Stimulated activated CD4-positive, alpha-beta T cell treated with anti-CD3 and anti-CD28 coated beads, Interleukin-15, amount 100 ng/mL, for 1 hour (primary cell): ENCODE measurements around the gene AFDN.

Experiments
- DNase-seq, 2 donors: peaks; one replicate each; pipeline ENCODE4 v3.0.0-alpha.2; 2020; ENCODE audit warnings: low read depth in 1 of 2, low spot score in 1 of 2

Gene AFDN

DNA sequence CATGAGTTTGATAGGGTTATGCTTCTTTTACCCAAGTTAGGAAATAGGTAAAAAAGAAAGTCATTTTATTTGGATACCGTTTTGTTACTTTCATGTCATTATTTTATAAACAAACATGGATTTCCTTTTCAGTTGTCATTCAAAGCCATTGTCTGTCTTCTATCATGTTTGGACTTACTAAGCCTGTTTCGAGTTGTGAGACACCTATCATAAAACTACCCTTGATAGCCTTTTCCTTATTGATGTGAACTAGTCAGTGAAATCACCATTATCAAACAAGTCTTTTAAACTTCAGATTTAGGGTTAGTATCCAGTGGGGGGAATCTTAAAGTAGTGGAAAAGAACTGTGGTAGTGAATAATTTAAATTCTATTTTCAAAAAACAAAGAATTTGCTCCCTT is 85.8 kb downstream of the AFDN start:
- DNase-seq: no peak

DNA sequence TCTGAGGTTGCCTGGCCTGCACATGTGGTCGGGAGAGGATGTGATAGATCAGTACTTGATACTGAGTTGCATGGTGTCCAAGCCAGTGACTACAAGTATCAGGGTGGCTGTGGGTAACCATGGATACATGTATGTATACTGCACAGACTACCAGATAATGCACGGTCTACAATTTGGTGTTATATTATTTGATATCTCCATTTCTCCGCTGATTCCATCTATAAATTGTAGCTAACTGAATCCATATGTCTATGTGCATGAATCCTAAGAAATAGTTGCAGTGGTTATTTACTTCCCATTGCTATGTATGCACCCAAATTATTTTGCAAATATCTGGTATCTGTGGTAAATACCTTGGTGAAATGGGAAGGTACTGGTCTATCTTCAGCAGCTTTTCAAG is 87.0 kb downstream of the AFDN start:
- DNase-seq: no peak

DNA sequence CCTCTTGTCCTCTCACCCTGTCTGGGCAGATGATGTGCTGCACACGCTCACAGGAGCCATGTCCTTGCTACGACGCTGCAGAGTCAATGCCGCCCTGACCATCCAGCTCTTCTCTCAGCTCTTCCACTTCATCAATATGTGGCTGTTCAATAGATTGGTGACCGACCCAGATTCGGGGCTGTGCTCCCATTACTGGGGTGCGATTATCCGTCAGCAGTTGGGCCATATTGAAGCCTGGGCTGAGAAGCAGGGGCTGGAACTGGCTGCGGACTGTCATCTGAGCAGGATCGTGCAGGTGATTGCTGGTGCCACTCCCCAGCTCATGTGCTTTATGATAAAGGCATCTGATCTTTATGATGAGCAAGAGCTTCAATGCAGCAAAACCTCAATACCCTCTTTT is 88.4 kb downstream of the AFDN start:
- no peak for DNase-seq

DNA sequence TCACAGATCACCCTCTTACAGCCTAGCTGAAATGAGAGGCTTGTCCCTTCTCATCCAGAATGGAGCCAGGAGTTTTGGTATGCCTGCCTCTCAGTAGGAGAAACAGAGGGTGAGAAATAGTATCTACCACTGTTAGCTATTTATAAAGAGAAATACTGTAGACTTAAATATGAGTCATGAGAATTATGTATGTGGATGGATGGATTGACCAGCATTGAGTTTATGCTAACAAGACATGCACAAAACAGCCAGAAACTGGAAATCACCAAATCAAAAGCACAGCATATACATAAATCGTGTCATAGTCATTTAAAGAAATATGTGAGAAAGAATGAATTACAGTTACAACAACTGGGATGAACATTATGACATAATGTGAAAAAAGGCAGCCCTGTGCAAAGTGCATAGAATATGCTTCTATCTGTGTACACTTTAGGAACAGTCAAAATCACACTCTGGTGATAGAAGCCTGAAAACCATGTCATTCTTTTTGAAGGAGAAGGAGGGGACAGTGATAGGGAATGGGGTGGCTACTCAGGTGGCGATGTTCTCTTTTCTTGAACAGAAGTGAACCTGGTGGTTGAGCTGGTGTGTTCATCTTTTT is 90.9 kb downstream of the AFDN start:
- no peak for DNase-seq

DNA sequence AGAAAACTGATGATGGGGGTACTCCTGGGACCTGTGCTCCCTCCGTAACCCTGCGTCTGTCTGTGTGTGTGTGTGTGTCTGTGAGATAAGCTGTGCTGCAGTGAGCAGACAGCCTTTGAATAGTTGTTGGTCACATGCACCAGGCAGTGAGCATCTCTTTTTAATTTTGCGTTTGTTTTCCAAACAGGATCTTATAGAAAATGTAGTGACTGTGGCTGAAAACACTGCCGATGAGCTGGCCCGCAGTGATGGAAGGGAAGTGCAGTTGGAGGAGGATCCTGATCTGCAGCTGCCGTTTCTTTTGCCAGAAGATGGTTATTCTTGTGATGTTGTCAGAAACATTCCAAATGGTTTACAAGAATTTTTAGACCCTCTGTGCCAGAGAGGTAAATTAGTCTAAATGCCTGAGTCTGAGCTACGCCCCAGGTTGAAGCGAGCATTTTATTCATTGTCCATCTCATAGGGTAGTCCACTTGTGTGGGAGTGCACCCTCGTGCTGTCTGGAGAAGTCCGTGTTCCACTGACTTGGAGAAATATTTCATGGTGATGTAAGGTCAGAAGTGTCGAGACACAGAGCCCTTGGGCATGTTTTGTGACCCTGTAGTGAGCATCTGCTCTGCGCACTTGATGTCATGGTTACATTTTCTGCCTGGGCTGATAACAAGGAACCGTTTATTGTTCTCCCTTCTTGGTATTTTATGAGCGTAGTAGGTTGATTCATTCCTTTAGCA is 92.0 kb downstream of the AFDN start:
- DNase-seq: no peak

DNA sequence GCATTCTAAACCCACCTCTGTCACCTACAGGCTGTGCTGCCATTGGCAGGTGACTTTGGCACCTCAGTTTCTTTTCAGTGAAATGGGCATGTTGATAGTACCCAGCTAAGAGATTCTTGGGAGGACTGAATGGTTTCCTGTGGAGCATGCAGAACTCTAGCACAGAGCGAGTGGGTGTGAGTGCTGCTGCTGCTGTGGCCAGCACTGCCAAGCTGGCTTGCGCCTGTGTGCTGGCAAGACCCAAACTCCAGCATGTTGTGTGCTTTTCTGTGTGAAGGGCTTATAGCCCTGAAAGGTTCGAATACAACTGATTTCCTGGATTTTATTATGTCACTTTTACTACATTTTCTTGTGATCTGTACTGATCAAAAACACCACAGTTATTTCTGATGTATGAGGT is 92.6 kb downstream of the AFDN start:
- DNase-seq: no peak

DNA sequence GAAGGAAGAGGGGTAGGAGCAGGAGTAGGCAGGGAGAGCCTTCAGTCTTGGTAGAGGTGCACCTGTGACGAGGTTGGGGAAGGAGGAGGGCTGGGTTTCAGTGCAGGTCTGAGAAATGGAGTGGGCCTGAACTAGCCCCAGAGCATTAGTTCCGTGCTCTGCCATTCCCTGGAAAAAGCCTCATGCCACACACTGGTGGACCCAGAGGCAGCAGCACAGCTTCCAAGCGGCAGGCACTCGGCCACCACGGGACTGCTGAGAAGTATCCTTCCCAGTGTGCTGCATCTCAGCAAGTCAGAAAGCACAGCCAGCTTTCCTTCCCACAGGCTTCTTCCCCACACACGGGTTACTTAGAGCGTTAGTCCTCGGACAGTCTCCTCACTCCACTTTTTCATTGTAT is 93.5 kb downstream of the AFDN start:
- no peak for DNase-seq

DNA sequence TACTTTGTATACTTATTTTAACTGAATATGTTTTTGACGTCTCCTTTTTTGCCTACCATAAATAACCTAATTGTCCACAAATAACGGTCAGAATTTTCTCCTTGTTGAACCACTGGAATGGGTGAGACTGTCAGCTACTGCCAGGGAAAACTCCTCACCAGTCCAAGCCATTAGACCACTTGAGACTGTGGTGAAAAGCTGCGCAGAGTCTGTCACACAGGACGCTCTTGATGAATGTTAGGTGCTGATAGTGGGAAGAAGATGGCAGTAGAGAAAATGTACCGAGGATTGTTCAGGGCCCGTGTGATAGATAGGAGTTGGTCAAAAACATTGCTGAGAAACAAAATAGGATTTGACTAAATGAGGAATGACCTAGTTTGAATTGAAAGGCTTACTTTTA is 95.1 kb downstream of the AFDN start:
- DNase-seq: no peak

DNA sequence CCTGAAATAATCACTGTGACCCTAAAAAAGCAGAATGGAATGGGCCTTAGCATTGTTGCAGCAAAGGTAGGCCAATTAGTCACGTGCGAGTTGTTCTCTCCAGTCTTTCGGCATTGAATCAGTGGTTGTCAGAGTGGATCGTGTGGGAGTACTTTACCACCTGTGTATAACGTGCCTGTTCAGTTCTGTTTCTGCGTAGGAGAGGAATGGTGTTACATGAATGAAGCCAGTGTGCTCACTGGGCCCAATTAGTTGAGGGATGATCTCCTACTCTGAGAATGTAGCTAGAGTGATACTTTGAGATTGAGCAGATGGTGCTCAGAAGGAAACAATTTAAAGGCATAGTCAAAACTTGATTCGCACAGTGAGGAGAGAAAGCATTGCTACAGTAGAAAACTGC is 98.3 kb downstream of the AFDN start:
- no peak for DNase-seq

DNA sequence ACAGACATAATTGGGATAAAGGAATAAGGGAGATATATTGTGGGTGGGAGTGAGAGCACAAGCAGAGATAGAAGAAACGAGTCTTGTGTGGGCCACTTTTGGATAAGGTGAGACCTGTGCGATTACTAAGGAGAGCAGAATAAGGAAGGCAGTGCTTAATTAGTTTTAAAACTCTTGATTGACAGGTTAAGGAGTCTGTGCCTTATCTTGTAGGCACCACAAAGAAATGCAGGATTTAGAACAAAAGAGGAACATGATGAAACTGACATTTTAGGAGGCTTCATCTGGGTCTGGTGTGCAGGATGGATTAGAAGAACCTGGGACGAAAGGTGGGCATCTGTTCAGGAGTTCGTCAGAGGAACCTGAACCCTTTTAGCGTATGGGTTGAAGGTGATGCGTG is 100.5 kb downstream of the AFDN start:
- DNase-seq: no peak

DNA sequence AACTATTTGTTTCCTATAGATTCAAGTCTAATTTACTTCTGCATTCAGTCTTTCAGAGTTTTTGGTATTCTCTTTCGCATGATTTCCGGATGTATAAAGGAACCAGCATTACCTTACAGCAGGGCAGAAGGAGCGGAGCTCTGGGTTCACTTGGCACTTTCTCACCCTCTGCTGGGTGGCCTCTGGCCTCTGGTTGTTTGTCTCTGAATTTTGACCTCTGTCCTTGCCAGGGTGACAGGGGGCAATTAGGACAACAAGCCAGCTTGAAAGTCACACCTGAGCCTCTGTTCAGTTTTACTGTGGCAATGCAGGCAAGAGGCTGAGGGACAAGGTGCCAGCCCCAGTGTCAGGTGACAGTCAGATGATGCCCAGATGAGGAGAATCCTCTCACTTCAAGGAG is 101.4 kb downstream of the AFDN start:
- DNase-seq: no peak

DNA sequence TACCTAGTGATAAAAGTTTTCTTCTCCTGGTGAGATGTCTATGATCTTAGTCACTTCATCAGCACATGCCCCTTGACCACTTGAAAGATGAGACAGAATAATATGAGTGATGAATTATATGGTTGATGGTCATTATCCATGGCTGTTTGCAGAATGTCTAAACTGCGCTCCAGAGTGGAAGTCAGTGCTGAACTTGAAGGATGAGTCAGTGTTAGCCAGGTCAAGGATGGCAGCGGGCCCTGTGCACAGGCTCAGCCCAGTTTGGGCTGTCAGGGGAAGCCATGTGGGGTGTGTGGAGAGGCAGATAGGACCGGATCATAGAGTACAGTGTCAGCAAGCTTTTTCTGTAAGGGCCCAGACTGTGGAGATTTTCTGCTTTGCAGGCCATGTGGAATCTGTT is 103.6 kb downstream of the AFDN start:
- no peak for DNase-seq

DNA sequence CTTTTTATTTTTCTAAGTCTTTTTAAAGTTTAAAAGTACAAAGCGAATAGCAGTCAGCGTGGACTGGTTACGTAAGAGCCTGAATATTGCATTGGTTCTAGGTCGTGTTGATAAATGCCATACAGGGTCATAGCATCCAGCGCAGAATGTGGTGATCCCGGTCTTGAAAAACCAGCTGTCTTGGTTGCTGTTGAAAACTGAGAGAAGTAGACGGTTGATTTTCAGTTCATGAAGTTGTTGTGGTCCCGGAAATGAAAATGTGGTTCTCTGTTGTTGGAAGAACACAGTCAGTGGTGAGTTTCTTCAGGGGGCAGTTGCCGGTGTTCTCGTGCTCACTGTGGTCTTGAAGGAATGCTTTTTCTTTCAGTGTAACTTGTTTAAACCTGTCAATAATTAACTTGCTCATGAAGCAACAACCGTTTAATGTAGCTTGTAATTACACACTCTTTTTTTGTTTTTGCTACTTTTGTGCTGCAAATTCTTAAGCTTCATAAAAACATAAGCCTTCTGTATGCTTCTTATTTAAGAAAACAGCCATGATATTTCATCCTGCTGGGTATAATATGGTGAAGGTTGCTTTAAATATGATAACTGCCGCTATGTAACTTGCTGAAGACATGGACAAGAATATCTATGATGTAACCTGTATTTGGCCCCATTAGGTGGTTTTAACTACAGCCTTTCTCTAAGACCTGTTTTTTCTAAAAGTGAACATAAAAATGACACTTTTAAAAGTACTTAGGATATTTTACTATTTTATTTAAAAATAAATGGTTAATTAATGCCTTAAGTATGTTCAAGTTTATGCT is 106.0 kb downstream of the AFDN start:
- DNase-seq: no peak

DNA sequence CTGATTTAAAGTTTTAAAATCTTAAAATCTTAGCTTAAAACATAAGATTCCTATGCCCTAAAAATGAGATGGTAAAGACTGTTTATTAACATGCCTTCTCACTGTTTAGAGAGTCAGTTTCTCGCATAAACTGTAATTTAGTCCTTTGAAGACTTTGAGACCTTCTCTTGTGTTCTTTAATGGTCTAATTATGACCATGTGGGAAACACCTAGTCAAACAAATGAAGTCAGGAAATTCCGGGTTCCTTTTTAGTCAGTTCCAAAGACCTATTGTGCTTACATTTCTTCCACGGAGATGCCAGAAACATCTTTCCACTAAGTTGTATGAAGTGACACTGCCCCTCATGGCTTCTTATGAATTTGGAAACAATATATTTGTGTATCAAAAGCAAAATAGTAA is 106.6 kb downstream of the AFDN start:
- no peak for DNase-seq

DNA sequence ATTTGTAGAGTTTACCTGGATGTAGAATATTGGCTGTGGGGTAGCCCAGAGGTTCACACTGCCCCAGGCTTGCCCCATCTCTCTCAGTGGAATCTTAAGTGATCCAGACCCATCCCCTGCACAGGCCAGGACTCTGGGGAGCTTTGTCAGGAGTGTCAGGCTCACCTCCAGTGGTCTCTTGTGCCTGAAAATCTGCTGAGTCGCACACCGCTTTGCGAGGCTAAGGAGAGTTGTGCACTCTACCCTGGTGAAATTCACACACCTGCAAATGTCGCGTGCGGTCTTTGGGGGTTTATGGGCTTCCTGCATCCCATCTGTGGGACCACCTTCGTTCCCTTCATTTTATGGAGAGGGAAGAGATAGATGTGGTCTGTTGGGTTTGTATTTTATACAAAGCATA is 107.1 kb downstream of the AFDN start:
- no peak for DNase-seq

DNA sequence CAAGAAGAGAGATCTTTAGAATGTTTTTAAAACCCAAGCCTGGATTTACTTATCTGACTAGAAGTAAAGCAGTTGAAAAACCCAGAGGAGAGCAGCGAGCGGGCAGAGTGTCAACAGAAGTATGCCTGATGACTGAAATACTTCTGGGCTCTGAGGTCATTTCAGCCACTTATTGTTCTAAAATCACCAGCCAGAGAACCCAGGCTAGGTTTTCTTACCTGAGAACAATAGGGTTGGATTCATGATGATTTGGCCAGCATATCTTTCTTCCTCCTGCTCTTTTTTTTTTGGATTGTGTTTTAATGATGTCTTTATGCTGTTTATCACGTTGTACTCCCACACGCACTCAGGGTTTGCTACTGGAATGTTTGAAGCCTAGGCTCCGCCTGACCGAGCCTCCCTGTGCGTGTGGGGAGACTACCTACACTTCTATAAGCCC is 107.7 kb downstream of the AFDN start:
- DNase-seq: no peak

DNA sequence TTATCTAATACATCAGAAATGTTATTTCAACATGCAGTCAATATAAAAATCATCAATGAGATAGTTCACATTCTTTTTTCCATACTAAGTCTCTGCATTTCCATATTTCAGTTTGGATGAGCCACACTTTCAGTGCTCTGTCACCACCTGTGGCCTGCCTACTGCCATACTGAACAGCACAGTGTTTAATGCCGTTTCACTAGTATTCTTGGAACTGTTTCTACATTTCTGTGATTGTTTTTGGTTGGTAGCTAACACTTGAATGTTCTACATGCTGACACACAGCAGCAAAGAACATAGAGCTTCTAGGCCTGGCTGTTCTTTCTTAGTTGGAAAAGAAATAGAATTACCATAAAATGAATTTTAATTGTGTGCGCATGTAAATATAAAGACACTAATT is 109.3 kb downstream of the AFDN start:
- no peak for DNase-seq

DNA sequence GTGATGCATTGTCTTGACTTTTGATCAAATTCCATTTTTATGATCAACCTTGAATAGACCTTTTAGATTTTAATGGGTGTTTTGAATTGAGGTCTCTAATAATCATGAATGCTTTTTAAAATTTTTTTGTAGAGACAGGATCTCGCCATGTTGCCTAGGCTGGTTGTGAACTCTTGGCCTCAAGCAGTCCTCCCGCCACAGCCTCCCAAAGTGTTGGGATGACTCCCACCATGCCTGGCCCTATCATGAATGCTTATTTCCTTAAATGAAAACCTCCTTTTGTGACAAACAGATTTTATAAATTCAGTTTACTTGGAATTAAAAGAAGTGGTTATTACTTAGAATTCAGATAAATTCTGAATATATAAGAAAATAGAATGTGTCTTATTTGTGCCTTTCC is 110.6 kb downstream of the AFDN start:
- no peak for DNase-seq

DNA sequence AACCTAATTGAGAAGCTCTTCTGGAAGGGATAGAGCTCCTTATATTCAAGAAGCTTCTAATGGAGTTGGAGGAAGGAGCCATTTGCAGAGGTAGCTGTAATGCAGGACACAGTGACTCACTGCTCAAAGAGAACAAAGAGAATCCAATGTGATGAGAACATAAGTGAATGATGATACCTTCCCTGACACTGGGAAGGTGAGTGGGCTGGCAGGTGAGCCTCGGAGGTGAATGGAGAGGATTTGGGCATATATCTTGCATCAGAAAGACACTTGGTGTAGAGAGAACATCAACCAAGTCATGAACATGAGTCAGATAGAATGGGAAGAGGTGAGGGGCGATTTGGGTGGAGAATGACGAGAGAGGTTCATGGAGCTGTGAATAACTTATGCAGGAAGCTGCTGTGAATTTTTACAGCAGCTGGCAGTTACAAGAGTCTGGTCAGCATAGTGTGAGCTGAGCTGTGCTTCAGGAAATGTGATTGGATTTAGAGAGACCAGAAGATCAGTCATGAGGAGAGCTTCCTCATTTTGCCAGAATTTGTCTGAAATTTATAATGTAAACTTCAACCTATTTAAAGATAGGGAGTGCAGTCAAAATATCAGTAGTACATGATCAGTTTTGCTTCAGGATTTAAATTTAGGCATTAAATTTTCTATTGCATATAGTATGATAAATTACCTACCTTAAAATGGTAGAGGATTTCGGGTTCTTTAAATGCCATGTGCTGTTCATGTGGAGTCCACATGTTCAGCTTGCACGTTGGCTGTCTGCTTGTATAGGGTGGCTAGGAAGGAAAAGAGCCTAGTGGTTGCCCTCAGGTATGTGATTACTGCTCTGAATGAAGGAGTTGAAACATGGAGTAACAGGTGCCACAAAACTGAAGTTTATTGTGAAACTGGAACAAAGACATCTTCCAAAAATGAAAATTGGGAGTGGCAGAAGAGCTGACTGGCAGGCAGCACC is 111.5 kb downstream of the AFDN start:
- no peak for DNase-seq

DNA sequence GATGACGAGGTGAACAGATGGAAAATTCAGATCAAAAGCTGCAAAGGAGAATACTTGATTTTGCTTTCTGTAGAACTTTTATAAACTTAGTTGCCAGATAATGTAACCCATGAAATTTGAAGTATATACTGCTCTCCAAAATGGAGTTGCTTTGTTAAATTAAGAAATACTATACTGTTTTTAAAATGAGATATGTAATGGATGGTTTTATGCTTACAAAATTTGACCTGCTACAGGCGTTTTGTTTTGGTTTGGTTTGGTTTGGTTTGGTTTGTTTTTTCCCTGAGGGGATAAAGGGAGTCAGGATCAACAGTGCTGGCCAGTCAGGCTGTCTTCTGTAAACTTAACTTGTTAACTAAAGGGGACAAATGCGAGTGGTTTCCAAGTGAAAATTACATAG is 115.1 kb downstream of the AFDN start:
- no peak for DNase-seq

DNA sequence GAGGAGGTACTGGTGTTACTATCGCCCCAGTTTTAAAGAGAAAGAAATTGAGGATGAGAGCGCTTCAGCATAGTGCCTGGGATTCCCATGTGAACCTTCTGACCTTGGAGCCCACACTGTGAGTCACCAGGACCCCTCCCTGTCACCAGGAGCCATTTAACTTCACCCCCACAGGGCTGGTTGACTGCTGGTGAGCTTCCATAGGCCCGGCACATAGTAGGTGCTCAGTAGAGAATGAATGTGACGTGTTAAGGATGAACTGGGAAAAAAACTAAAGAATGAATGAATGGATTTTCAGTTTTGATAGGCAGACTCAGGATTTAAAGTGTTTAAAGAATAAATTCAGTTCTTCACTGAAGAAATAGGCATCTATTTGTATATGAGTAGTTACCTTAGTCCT is 117.4 kb downstream of the AFDN start:
- no peak for DNase-seq
